KOPT-K1 (cell line): Measurements from ENCODE around the gene DMD.
"Not testable (repeated sequence)": the region's sequence is repeated elsewhere in the genome, so short reads cannot be mapped to it uniquely, and the experiment has no call there.

Experiments
- H3K27ac ChIP-seq: fragments of 200-600 bp; sonication (generic); 2 replicates; pipeline ENCODE4 v1.5.1; 2016; ENCODE audit warnings: antibody characterized with exemption, mild to moderate bottlenecking, low read depth, low read length; ENCODE audit not compliant: poor library complexity, severe bottlenecking
- H3K36me3 ChIP-seq: fragments of 200-600 bp; sonication (generic); 2 replicates; pipeline ENCODE4 v1.5.1; 2017; ENCODE audit warnings: antibody characterized with exemption, mild to moderate bottlenecking, low read length, moderate library complexity; ENCODE audit not compliant: insufficient read depth
- H3K9me3 ChIP-seq: fragments of 200-600 bp; sonication (generic); 2 replicates; pipeline ENCODE4 v1.5.1; 2017; ENCODE audit warnings: antibody characterized with exemption, low read length, mild to moderate bottlenecking; ENCODE audit not compliant: insufficient read depth, poor library complexity, severe bottlenecking

Gene DMD

GRCh38 chrX:31590581-31591114, 1620.7 kb downstream of the DMD start:
- H3K27ac ChIP-seq, result no peak overlapping the region
- H3K36me3 ChIP-seq, result no peaks in the 10 kb centered on the region
- no peaks in the 10 kb centered on the region for H3K9me3 ChIP-seq

GRCh38 chrX:31589503-31589902, 1621.8 kb downstream of the DMD start:
- H3K27ac ChIP-seq, result no peak overlapping the region
- no peaks in the 10 kb centered on the region for H3K9me3 ChIP-seq
- no peaks in the 10 kb centered on the region for H3K36me3 ChIP-seq

- Histone ChIP-seq H3K27ac (no peak overlapping the region), H3K9me3 (no peaks in the 10 kb centered on the region)
Measured at GRCh38 chrX:31588355-31588754, 1623.0 kb downstream of the DMD start.

GRCh38 chrX:31583892-31584291, 1627.5 kb downstream of the DMD start:
- H3K36me3 ChIP-seq, H3K27ac ChIP-seq, H3K9me3 ChIP-seq: not testable (repeated sequence)

More at GRCh38 chrX:31588355-31588754, 1623.0 kb downstream of the DMD start:
- no peaks in the 10 kb centered on the region for H3K36me3 ChIP-seq

- Histone ChIP-seq H3K36me3 (no peaks in the 10 kb centered on the region), H3K27ac (no peak overlapping the region), H3K9me3 (no peaks in the 10 kb centered on the region)
Measured at GRCh38 chrX:31580726-31581125, 1630.6 kb downstream of the DMD start.

GRCh38 chrX:31580227-31580626, 1631.1 kb downstream of the DMD start:
- no peaks in the 10 kb centered on the region for H3K36me3 ChIP-seq
- H3K9me3 ChIP-seq, result no peaks in the 10 kb centered on the region
- H3K27ac ChIP-seq, result no peak overlapping the region

- Histone ChIP-seq H3K9me3 (no peaks in the 10 kb centered on the region), H3K36me3 (no peaks in the 10 kb centered on the region), H3K27ac (no peak overlapping the region)
Measured at GRCh38 chrX:31572360-31572759, 1639.0 kb downstream of the DMD start.

GRCh38 chrX:31570658-31571057, 1640.7 kb downstream of the DMD start:
- Histone ChIP-seq H3K27ac (no peak overlapping the region), H3K9me3 (no peaks in the 10 kb centered on the region), H3K36me3 (no peaks in the 10 kb centered on the region)

GRCh38 chrX:31563792-31564191, 1647.6 kb downstream of the DMD start:
- Histone ChIP-seq H3K9me3 (no peaks in the 10 kb centered on the region), H3K36me3 (no peaks in the 10 kb centered on the region), H3K27ac (no peak overlapping the region)

GRCh38 chrX:31555506-31555905, 1655.8 kb downstream of the DMD start:
- no peaks in the 10 kb centered on the region for H3K36me3 ChIP-seq
- no peaks in the 10 kb centered on the region for H3K9me3 ChIP-seq
- no peak overlapping the region for H3K27ac ChIP-seq

GRCh38 chrX:31551913-31552312, 1659.4 kb downstream of the DMD start:
- H3K9me3 ChIP-seq, result no peaks in the 10 kb centered on the region
- no peaks in the 10 kb centered on the region for H3K36me3 ChIP-seq
- no peak overlapping the region for H3K27ac ChIP-seq

GRCh38 chrX:31550158-31550557, 1661.2 kb downstream of the DMD start:
- H3K27ac ChIP-seq, result no peak overlapping the region
- no peaks in the 10 kb centered on the region for H3K9me3 ChIP-seq
- H3K36me3 ChIP-seq, result no peaks in the 10 kb centered on the region

- H3K36me3 ChIP-seq, result no peaks in the 10 kb centered on the region
- H3K27ac ChIP-seq, result no peak overlapping the region
- no peaks in the 10 kb centered on the region for H3K9me3 ChIP-seq
Measured at GRCh38 chrX:31547816-31548215, 1663.5 kb downstream of the DMD start.

- Histone ChIP-seq H3K27ac (no peak overlapping the region), H3K36me3 (no peaks in the 10 kb centered on the region), H3K9me3 (no peaks in the 10 kb centered on the region)
Measured at GRCh38 chrX:31547416-31547815, 1663.9 kb downstream of the DMD start.

- no peaks in the 10 kb centered on the region for H3K36me3 ChIP-seq
- no peak overlapping the region for H3K27ac ChIP-seq
Measured at GRCh38 chrX:31546126-31546525, 1665.2 kb downstream of the DMD start.

GRCh38 chrX:31545726-31546125, 1665.6 kb downstream of the DMD start:
- no peaks in the 10 kb centered on the region for H3K36me3 ChIP-seq
- H3K9me3 ChIP-seq, result no peaks in the 10 kb centered on the region
- no peak overlapping the region for H3K27ac ChIP-seq

More at GRCh38 chrX:31546126-31546525, 1665.2 kb downstream of the DMD start:
- H3K9me3 ChIP-seq, result no peaks in the 10 kb centered on the region
